GM12878 (cell line): ENCODE measurements around the gene CCNT2. TPM values are rescaled to one million over a fixed set of nuclear protein-coding genes. Genes with fewer than 3 reads are reported as not detected.
"Not testable (repeated sequence)": the region's sequence is repeated elsewhere in the genome, so short reads cannot be mapped to it uniquely, and the experiment has no call there.

ENCODE experiments used
- ATAC-seq: fragments of 200-7000 bp; cut with Tn5 transposase; 3 replicates; pipeline ENCODE4 v1.9.1; 2020; ENCODE audit warnings: mild to moderate bottlenecking, moderate library complexity
- BruUV-seq: library from RNA; stranded (reverse); fragments of 400-500 nt; replicated peaks from 2 replicates; lab custom pipeline; 2021; lab: Mats Ljungman, UMichigan
- CTCF ChIA-PET: fragments of 300-600 bp; sonication (Branson Sonifier 250); formaldehyde crosslinking; extraction: SDS; loops from one replicate; lab custom pipeline; 2021; ENCODE audit warnings: inconsistent platforms; lab: Yijun Ruan, JAX
- POLR2A ChIA-PET: fragments of 350-600 bp; formaldehyde crosslinking; extraction: SDS; loops from one replicate; lab custom pipeline; 2021; ENCODE audit warnings: inconsistent platforms; lab: Charles Lee
- RAD21 ChIA-PET: fragments of 300-600 bp; sonication (Branson Sonifier 250); formaldehyde crosslinking; loops from one replicate; lab custom pipeline; 2023; ENCODE audit warnings: antibody characterized with exemption; ENCODE audit not compliant: unreplicated experiment; lab: Charles Lee
- SMC1A ChIA-PET: fragments of 300-600 bp; sonication (Branson Sonifier 250); formaldehyde crosslinking; loops from one replicate; lab custom pipeline; 2023; ENCODE audit not compliant: unreplicated experiment, uncharacterized antibody; lab: Charles Lee
- DNase-seq: peaks from one replicate; pipeline ENCODE4 v3.0.0-alpha.2; 2011; ENCODE audit warnings: low read depth, low spot score
- FAIRE-seq: peaks from 3 replicates; lab custom pipeline; 2011; peaks lifted over from hg19 to GRCh38; lab: Jason Lieb, UNC
- H2AFZ ChIP-seq: 2 replicates; pipeline ENCODE4 v1.6.0; 2011; ENCODE audit warnings: low read depth, low read length, control low read depth; ENCODE audit not compliant: control insufficient read depth
- H3K27ac ChIP-seq: 2 replicates; pipeline ENCODE4 v1.5.1; 2011; ENCODE audit warnings: control low read depth; ENCODE audit not compliant: control insufficient read depth, insufficient read depth
- H3K27me3 ChIP-seq, 2 experiments: replicated peaks in 1 of 2; 2 replicates each; pipeline versions ENCODE4 v1.6.0 to v1.6.1; 2011; ENCODE audit warnings: low read length in 1 of 2; ENCODE audit not compliant: control insufficient read depth in 2 of 2, insufficient read depth in 2 of 2
- H3K36me3 ChIP-seq, 2 experiments: 2 replicates each; pipeline ENCODE4 v1.5.1; 2011; ENCODE audit warnings: low read length in 1 of 2; ENCODE audit not compliant: control insufficient read depth in 2 of 2, insufficient read depth in 2 of 2
- H3K4me1 ChIP-seq: 2 replicates; pipeline ENCODE4 v1.6.1; 2011; ENCODE audit warnings: mild to moderate bottlenecking, low read length, moderate library complexity, mixed read lengths; ENCODE audit not compliant: control insufficient read depth, insufficient read depth
- H3K4me2 ChIP-seq: 2 replicates; pipeline ENCODE4 v1.6.0; 2011; ENCODE audit warnings: control low read depth; ENCODE audit not compliant: control insufficient read depth, insufficient read depth
- H3K4me3 ChIP-seq: fragments of 200-600 bp; sonication (generic); 2 replicates; pipeline ENCODE4 v1.5.1; 2016
- H3K79me2 ChIP-seq: 2 replicates; pipeline ENCODE4 v1.6.0; 2011; ENCODE audit warnings: low read length; ENCODE audit not compliant: control insufficient read depth, insufficient read depth
- H3K9ac ChIP-seq: 2 replicates; pipeline ENCODE4 v1.8.0; 2011; ENCODE audit warnings: low read length, control low read depth, mixed read lengths; ENCODE audit not compliant: control insufficient read depth, insufficient read depth
- H3K9me3 ChIP-seq: replicated peaks from 3 replicates; pipeline ENCODE4 v1.5.1; 2011; ENCODE audit warnings: mild to moderate bottlenecking, low read length; ENCODE audit not compliant: control insufficient read depth, insufficient read depth
- H4K20me1 ChIP-seq: 2 replicates; pipeline ENCODE4 v1.6.0; 2011; ENCODE audit not compliant: control insufficient read depth, insufficient read depth
- HDAC2 ChIP-seq: fragments of 200-600 bp; sonication (generic); IDR thresholded peaks from 2 replicates; pipeline ENCODE4 v1.6.1; 2017
- IKZF2 ChIP-seq, 2 experiments: fragments of 450-650 bp; IDR thresholded peaks; 2 replicates each; pipeline ENCODE4 v1.6.1; 2017; ENCODE audit warnings: mild to moderate bottlenecking in 2 of 2, moderate library complexity in 2 of 2
- IRF3 ChIP-seq: fragments of 450-650 bp; IDR thresholded peaks from 2 replicates; pipeline ENCODE4 v1.6.1; 2014; ENCODE audit warnings: mild to moderate bottlenecking
- MEF2A ChIP-seq: IDR thresholded peaks from 2 replicates; pipeline ENCODE4 v1.6.1; 2011; ENCODE audit warnings: low read depth, mild to moderate bottlenecking, low read length, moderate library complexity; ENCODE audit not compliant: insufficient read depth
- MXI1 ChIP-seq: fragments of 150-350 bp; IDR thresholded peaks from 2 replicates; pipeline ENCODE4 v1.6.1; 2011; ENCODE audit warnings: low read depth, mild to moderate bottlenecking, inconsistent platforms, low read length, improper control_type of control experiment
- MYC ChIP-seq: IDR thresholded peaks from 2 replicates; pipeline ENCODE4 v1.6.1; 2011; ENCODE audit warnings: mild to moderate bottlenecking, low read length, moderate library complexity, inconsistent platforms; ENCODE audit not compliant: insufficient read depth, insufficient replicate concordance, insufficient read length, severe bottlenecking
- TARDBP ChIP-seq: IDR thresholded peaks from 2 replicates; pipeline ENCODE4 v1.6.1; 2016; ENCODE audit warnings: borderline replicate concordance
- TCF12 ChIP-seq: IDR thresholded peaks from 2 replicates; pipeline ENCODE4 v1.6.1; 2011; ENCODE audit warnings: low read depth, mild to moderate bottlenecking, low read length
- ZNF622 ChIP-seq: fragments of 450-650 bp; IDR thresholded peaks from 2 replicates; pipeline ENCODE4 v1.6.1; 2017; ENCODE audit warnings: mild to moderate bottlenecking, inconsistent platforms
- WGBS: methylation state at CpG from one replicate; pipeline ENCODE4 v1.1.6; 2016; ENCODE audit warnings: low lambda C conversion rate; ENCODE audit not compliant: insufficient replicate concordance, insufficient coverage; ENCODE audit errors: missing lambda C conversion rate; 5-methylcytosine and 5-hydroxymethylcytosine counted together
- in situ Hi-C: fragments of 300-500 bp; cut with MboI; formaldehyde crosslinking; loops from 9 replicates; pipeline ENCODE4 v1.14.3; 2018; ENCODE audit warnings: mixed read lengths
- intact Hi-C: fragments of 100-400 bp; cut with micrococcal nuclease; formaldehyde crosslinking; loops from one replicate; pipeline ENCODE4 v1.14.2; 2022; ENCODE audit not compliant: unreplicated experiment
- polyA plus RNA-seq, 11 experiments: library from polyadenylated mRNA; depleted of rRNA in 4 of 11; unstranded in 6 of 11; stranded (reverse) in 5 of 11; fragments of >200 nt; fragmentation: Nextera tagmentation in 4 of 11; fragmentation: Illumina TruSeq in 1 of 11; extraction: Ambion mirVana in 4 of 11; extraction: Trizol in 1 of 11; gene quantifications; 1 replicate in 1 of 11; 2 replicates in 10 of 11; pipeline versions ENCODE4 v1.2.1 to v1.2.3, GENCODE V29; 2011 to 2016; ENCODE audit warnings: inconsistent platforms in 2 of 11, missing spikeins in 2 of 11, low read depth in 1 of 11
- total RNA-seq, 4 experiments: library from RNA; depleted of rRNA in 3 of 4; stranded (reverse); fragments of >200 nt in 3 of 4; fragmentation: Illumina TruSeq in 1 of 4; extraction: Trizol in 1 of 4; gene quantifications; 2 replicates each; pipeline versions ENCODE4 v1.2.1 to v1.2.3, GENCODE V29; 2013 to 2021
- TF ChIP-seq, protein P1 (sequence below): fragments of 450-650 bp; IDR thresholded peaks from 2 replicates; pipeline ENCODE4 v1.6.1; 2016; ENCODE audit warnings: mild to moderate bottlenecking, moderate library complexity, borderline replicate concordance

The CCNT2 gene
- total and polyA plus RNA-seq, 10 of the 15 experiments (the other 5 are each of a cell fraction or from before 2014, with no cell fraction given) = 6.0 to 25.6 (median 20.0) TPM

DNA sequence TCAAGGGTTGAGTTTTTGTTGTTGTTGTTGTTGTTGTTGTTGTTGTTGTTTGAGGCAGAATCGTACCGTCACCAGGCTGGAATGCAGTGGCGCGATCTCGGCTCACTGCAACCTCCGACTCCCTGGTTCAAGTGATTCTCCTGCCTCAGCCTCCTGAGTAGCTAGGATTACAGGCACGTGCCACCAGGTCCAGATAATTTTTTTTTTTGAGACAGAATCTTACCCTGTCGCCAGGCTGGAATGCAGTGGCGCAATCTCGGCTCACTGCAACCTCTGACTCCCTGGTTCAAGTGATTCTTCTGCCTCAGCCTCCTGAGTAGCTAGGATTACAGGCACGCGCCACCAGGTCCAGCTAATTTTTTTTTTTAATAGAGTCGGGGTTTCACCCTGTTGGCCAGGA, 14.9 kb upstream of the CCNT2 start:
- POLR2A ChIA-PET, H3K36me3 ChIP-seq, H4K20me1 ChIP-seq, ATAC-seq, DNase-seq, RAD21 ChIA-PET, H3K27ac ChIP-seq, H3K27me3 ChIP-seq, SMC1A ChIA-PET, BruUV-seq, FAIRE-seq, in situ Hi-C loops, H2AFZ ChIP-seq, H3K4me3 ChIP-seq, intact Hi-C loops, H3K9ac ChIP-seq, H3K4me1 ChIP-seq, H3K4me2 ChIP-seq, H3K79me2 ChIP-seq, H3K9me3 ChIP-seq: not testable (repeated sequence)
- CTCF ChIA-PET = interaction anchor here (0.6 to 0.7 kb wide), 2 partner anchors 428 to 777 kb away, joined by 3 read pairs; no protein-coding TSS in a partner anchor
- 84% methylated on average over 13 of the region's 13 CpGs for WGBS

GRCh38 chr2:134905168-134905567, 13.5 kb upstream of the CCNT2 start:
- no peaks in the 10 kb centered on the region; the same call in 1 of the 3 replicates for H3K9me3 ChIP-seq
- no peak overlapping the region for H3K9ac ChIP-seq
- no peak overlapping the region for H3K4me2 ChIP-seq
- FAIRE-seq = no peak
- no peaks in the 10 kb centered on the region for H3K4me1 ChIP-seq
- BruUV-seq = no TSS peak
- H3K27ac ChIP-seq = no peak overlapping the region
- no peaks in the 10 kb centered on the region for H4K20me1 ChIP-seq
- in situ Hi-C loops = no loop called here
- H3K36me3 ChIP-seq = no peaks in the 10 kb centered on the region
- H2AFZ ChIP-seq = no peak overlapping the region
- H3K27me3 ChIP-seq = no peaks in the 10 kb centered on the region
- 86% methylated on average over 2 of the region's 2 CpGs for WGBS
- CTCF ChIA-PET = interaction anchor here (1.0 kb wide), 1 partner anchor 11 kb away, joined by 3 read pairs; no protein-coding TSS in a partner anchor
- intact Hi-C loops = no loop called here
- no peaks in the 10 kb centered on the region for H3K79me2 ChIP-seq
- SMC1A ChIA-PET = no interaction called here
- DNase-seq = no peak
- RAD21 ChIA-PET = no interaction called here
- POLR2A ChIA-PET = no interaction called here
- no peak for ATAC-seq
- no peak overlapping the region for H3K4me3 ChIP-seq
- TF ChIP-seq, protein P1, sequence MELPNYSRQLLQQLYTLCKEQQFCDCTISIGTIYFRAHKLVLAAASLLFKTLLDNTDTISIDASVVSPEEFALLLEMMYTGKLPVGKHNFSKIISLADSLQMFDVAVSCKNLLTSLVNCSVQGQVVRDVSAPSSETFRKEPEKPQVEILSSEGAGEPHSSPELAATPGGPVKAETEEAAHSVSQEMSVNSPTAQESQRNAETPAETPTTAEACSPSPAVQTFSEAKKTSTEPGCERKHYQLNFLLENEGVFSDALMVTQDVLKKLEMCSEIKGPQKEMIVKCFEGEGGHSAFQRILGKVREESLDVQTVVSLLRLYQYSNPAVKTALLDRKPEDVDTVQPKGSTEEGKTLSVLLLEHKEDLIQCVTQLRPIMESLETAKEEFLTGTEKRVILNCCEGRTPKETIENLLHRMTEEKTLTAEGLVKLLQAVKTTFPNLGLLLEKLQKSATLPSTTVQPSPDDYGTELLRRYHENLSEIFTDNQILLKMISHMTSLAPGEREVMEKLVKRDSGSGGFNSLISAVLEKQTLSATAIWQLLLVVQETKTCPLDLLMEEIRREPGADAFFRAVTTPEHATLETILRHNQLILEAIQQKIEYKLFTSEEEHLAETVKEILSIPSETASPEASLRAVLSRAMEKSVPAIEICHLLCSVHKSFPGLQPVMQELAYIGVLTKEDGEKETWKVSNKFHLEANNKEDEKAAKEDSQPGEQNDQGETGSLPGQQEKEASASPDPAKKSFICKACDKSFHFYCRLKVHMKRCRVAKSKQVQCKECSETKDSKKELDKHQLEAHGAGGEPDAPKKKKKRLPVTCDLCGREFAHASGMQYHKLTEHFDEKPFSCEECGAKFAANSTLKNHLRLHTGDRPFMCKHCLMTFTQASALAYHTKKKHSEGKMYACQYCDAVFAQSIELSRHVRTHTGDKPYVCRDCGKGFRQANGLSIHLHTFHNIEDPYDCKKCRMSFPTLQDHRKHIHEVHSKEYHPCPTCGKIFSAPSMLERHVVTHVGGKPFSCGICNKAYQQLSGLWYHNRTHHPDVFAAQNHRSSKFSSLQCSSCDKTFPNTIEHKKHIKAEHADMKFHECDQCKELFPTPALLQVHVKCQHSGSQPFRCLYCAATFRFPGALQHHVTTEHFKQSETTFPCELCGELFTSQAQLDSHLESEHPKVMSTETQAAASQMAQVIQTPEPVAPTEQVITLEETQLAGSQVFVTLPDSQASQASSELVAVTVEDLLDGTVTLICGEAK = no peak
- TF ChIP-seq ZNF622 = no peak
- TF ChIP-seq MEF2A = no peak
- TF ChIP-seq TCF12 = no peak
- no peak for TF ChIP-seq TARDBP
- no peak for TF ChIP-seq HDAC2
- TF ChIP-seq MYC = no peak
- TF ChIP-seq IKZF2 (IDR thresholded peaks at IDR 0.05) = no peak
- no peak for TF ChIP-seq IRF3
- no peak for TF ChIP-seq MXI1
